ENCODE measurements around the gene P2RY1.
"Not testable (repeated sequence)": the region's sequence is repeated elsewhere in the genome, so short reads cannot be mapped to it uniquely, and the experiment has no call there.

The P2RY1 gene

DNA sequence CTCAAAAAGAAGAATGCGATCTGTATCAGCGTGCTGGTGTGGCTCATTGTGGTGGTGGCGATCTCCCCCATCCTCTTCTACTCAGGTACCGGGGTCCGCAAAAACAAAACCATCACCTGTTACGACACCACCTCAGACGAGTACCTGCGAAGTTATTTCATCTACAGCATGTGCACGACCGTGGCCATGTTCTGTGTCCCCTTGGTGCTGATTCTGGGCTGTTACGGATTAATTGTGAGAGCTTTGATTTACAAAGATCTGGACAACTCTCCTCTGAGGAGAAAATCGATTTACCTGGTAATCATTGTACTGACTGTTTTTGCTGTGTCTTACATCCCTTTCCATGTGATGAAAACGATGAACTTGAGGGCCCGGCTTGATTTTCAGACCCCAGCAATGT lies 1.3 kb downstream of the P2RY1 start:
- FAIRE-seq, result no peak

DNA sequence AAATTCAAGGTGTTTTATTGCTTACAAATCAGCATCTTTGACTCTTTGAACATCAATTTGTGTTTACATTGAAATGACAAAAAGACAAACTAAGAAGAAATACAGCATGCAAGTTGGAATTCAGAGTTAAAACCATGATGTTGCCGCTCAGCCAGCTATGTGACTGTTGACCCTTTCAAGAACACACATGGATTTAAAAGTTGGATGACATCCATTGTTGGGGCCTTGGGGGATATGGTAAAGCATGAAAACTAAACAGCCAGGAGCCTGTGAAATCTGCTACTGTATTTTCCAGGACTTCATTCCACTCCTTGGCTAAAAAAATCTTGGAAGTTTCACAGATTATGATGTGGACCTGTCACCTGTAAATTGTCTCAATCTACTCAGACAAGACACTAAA lies 4.6 kb downstream of the P2RY1 start:
- no peak for DNase-seq (ENCODE audit: low spot score)
- FAIRE-seq, result no peak

More for the DNA sequence above, 1.3 kb downstream of the P2RY1 start:
- DNase-seq (ENCODE audit: low spot score), result no peak

DNA sequence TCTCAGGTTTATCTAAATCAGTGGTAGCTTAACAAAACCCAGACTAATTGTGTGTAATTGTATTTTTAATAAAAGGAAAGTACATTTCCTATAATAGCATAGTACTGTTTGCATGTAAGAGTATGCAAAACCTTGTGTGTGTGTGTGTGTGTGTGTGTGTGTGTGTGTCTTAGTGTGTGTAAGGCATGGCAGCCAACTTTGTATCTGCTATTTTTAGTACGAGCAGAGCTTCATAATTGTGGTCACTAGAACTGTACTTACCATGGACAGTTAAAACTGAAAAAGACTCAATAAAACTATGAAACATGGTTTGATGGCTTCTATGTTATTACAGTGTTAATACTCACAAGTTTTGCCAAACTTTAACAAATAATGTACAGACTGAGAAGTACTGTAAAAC lies 6.2 kb downstream of the P2RY1 start:
- FAIRE-seq (no peak), DNase-seq (ENCODE audit: low spot score) (no peak)

DNA sequence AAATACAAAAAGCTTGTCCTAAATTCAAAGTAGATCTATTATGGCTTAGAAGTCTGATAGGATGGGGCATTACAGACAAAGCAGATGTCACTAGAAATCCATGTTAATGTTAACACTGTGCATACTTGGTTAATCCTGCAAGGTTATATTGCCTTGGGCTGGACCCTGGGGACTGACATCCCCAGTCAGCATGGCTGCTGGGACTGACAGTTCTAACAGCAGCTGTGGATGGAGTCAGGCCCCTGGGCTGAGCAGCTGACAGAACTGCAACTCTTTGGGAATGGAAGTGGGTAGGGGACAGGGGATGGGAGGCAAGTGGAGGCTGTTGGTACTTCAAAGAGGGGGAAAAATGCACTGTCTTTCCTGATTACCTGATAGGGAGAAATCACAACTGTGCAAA lies 7.5 kb downstream of the P2RY1 start:
- FAIRE-seq (no peak), DNase-seq (ENCODE audit: low spot score) (no peak)

DNA sequence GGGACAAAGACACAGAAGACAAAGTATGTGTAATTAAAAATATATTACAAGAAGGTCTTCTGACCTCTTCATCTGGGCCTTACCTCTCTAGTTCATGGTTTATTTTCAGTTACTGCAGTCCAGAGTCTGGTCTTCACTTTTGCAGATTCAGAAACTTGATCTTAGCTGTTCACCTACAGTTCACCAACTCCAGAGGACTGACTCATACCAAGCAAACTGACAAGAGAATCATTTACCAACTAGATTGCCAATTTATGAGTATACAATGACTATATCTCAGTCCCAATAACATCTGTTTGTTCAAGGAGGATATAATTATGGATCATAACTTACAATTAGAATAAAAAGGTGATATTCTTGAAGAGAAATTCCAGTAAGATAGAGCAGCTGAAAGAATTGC lies 9.0 kb downstream of the P2RY1 start:
- FAIRE-seq, result no peak
- DNase-seq (ENCODE audit: low spot score), result no peak

DNA sequence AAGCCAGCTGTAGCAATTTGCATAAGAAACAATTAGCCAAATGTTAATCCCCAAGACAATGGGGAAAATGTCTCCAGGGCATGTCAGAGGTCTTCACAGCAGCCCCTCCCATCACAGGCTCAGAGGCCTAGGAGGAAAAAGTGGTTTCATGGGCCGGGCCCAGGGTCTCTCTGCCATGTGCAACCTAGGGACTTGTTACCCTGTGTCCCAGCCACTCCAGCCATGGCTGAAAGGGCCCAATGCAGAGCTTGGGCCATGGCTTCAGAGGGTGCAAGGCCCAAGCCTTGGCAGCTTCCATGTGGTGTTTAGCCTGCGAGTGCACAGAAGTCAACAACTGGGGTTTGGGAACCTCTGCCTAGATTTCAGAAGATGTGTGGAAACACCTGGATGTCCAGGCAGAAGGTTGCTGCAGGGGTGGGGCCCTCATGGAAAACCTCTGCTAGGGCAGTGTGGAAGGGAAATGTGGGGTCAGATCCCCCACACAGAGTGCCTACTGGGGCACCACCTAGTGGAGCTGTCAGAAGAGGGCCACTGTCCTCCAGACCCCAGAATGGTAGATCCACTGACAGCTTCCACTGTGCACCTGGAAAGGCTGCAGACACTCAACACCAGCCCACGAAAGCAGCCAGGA lies 11.8 kb downstream of the P2RY1 start:
- not testable (repeated sequence) for DNase-seq (ENCODE audit: low spot score); FAIRE-seq

DNA sequence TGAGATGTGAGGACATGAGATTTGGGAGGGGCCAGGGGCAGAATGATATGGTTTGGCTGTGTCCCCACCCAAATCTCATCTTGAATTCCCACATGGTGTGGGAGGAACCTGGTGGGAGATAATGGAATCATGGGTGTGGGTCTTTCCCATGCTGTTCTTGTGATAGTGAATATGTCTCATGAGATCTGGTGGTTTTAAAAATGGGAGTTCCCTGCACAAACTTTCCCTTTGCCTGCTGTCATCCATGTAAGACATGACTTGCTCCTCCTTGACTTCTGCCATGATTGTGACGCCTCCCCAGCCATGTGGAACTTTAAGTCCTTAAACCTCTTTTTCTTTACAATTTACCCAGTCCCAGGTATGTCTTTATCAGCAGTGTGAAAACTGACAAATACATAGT lies 12.7 kb downstream of the P2RY1 start:
- not testable (repeated sequence) for DNase-seq (ENCODE audit: low spot score); FAIRE-seq

DNA sequence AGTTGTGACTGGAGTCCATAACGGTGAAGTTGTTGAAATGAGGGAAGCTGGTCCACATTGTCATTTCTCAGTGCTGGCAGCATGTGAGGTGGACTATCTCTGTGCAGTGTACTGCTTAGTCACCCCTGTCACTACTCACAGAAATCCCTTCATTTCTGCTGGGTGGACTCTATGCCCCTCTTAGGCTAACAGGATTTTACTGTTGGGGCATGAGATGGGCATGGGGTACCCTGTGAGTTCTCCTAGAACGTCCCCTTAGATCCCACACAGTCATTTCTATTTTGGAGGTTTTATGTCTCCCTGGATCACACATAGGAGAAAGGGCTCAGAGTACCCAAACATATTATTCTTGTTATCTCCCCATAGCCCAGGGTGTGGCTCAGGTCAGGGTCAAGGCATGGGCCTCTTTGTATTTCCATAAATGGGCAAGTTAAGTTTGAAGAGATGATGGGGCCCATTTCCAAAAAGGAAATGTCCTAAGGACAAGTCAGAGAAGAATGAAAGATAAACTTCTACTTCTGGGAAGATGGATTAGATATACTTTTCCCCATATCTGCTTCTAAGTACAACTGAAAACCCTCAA lies 15.2 kb downstream of the P2RY1 start:
- no peak for FAIRE-seq
- no peak for DNase-seq (ENCODE audit: low spot score)

DNA sequence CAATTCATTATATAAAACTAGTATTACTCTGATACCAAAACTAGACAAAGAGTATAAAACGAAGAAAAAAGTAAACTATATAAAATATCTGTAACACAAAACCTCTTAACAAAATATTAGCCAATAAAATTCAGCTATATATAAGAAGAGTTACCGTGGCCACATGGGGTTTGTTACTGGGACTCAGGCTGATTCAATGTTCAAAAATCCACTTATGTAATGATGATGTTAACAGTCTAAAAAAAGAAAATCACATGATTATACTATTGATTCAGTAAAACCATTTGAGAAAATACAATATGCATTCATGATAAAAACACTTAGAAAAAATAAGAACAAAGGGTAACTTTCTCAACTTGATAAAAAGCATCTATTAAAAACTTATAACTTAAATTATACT lies 18.3 kb downstream of the P2RY1 start:
- DNase-seq (ENCODE audit: low spot score), result no peak
- FAIRE-seq, result no peak

DNA sequence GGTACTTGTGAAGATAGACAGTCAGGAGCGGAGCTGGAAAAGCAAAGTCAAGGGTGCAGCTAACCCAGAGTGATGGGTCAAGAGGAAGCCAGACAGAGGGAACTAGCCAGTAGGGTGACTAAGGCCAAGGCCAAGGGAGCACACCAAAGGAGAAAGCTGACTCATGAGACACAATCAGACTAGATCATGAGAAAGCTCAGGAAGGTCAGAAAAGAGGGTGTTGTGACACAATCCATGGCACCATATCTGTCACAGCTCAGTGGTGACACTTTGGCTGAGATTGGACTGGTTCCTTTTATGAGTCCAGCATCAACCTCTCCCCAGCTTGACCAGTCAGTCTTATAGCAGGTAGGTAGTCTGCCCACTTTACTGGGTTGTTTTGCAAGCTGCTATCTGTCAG lies 22.2 kb downstream of the P2RY1 start:
- no peak for DNase-seq (ENCODE audit: low spot score)
- no peak for FAIRE-seq

DNA sequence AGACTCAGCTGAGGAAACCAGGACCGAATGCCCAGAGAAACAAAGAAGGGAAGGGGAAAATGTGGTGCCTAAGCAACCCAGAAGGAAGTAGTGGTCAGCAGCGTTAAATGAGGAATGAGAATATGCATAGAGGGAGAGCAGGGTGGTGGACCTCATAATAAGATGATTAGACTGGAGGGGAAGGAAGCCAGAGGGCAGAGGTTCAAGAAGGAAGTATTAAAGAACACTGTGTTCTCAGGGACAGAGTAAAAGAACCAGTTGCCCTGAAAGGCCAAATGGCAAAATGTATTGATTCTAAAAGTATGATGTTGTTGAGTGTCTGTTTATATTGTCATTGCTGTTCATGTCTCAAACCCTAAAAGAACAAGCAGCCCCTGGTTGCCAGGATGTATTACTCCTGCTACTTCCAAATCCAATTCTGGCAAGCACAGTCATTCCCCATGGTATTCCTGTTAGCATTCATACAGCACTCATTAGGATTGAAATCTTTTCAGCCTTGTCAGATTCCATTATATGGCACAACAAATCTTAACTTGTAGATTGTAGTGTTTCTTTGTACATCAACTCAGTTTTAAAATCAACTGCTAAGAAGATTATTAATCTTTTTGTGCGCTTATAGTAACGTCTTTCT lies 23.4 kb downstream of the P2RY1 start:
- FAIRE-seq (no peak), DNase-seq (ENCODE audit: low spot score) (no peak)

DNA sequence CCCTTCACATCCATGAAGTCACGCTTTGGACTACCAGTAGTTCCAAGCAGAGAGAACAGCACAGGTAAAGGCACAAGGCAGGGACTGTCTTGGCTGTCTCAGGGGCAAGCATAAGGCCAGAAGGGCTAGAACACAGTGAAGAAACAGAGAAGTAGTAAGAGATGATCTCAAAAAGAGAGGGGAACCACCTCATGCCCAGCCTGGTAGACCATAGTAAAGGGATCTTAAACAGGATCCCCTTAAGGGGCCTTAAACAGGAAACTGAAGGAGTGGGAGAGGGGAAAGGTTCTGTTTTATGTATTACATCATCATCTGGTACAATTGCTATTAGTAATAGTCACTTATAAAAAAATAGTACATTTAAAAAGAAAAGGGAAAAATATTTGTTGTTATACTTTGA lies 25.8 kb downstream of the P2RY1 start:
- FAIRE-seq, result no peak
- DNase-seq (ENCODE audit: low spot score), result no peak

DNA sequence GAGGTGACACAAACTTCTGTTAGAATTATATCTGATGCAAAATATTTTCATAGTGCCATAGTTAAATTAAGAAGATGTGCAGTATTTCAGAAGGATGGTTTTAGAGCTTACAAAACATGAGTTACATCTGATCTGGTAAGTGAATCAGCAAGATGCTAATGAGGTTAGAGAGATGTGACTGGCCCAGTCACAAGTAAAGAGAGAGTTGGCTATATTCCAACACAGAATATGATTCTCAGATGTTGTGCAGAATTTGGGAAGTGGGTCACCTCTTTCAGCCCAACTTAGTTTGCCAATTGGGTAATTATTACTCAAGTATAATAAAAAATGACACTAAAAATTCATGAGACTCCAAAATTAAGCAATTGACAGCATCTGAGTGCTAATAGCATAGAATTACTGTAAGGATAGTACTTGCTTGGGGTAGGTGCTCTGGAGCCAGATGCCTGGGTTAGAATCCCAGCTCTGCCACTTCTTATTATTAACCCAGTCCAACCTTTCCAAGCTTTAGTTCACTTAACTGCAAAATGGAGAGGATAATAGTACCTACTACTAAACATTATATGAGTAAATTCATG lies 30.8 kb downstream of the P2RY1 start:
- FAIRE-seq, result no peak
- no peak for DNase-seq (ENCODE audit: low spot score)

DNA sequence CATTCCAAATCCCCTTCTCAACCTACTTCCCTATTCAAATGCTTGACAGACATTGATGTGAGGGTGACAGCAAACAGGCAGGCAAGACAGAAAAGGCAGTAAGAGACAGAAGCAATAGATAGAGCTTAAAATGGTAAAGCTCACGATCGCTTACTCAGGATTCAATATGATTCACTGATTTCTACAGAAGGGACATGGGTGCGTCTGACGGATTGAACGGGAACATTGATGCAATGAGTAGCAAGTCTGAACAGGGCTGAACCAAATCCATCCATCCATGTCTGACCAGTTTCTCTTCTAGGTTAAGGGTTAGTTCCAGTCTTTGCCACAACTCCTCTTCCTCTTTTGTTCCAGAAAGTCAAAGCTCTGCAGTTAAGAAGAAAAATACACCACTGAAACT lies 35.1 kb downstream of the P2RY1 start:
- FAIRE-seq (no peak), DNase-seq (ENCODE audit: low spot score) (no peak)

DNA sequence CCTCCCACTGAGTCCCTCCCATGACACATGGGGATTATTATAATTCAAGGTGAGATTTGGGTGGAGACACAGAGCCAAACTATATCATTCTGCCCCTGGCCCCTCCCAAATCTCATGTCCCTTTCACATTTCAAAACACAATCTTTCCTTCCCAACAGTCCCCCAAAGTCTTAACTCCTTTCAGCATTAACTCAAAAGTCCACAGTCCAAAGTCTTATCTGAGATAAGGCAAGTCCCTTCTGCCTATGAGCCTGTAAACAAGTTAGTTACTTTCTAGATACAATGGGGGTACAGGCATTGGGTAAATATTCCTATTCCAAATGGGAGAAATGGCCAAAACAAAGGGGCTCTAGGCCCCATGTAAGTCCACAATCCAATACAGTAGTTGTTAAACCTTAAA lies 38.4 kb downstream of the P2RY1 start:
- not testable (repeated sequence) for DNase-seq (ENCODE audit: low spot score); FAIRE-seq

DNA sequence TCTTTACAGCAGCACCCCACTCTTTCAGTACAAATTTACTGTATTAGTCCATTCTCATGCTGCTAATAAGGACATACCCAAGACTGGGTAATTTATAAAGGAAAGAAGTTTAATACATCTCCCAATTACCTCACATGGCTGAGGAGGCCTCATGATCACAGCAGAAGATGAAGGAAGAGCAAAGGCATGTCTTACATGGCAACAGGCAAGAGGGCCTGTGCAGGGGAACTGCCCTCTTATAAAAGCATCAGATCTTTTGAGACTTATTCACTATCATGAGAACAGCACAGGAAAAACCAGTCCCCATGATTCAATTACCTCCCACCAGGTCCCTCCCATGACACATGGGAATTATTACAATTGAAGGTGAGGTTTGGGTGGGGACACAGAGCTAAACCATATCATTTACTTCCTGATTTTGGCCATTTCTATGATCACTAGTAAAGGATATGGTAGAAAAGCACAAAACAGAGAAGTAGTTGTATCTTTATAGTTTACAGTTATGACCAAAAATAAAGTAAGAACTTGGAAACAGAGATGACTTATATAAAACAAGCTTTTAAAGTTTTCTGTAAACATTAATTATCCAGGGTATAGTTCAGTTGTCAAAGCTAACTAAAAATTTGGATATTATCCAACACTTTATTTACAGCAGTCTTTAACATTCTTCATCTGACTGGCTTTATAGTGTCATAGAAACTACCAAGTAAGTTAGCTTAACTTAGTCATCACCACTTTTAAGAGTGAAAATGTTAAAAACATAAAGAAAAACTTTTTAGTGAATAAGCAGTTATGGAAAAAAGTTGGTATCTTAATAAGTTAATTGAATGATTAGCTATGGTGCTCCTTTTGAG lies 40.2 kb downstream of the P2RY1 start:
- FAIRE-seq, result no peak
- DNase-seq (ENCODE audit: low spot score), result no peak

DNA sequence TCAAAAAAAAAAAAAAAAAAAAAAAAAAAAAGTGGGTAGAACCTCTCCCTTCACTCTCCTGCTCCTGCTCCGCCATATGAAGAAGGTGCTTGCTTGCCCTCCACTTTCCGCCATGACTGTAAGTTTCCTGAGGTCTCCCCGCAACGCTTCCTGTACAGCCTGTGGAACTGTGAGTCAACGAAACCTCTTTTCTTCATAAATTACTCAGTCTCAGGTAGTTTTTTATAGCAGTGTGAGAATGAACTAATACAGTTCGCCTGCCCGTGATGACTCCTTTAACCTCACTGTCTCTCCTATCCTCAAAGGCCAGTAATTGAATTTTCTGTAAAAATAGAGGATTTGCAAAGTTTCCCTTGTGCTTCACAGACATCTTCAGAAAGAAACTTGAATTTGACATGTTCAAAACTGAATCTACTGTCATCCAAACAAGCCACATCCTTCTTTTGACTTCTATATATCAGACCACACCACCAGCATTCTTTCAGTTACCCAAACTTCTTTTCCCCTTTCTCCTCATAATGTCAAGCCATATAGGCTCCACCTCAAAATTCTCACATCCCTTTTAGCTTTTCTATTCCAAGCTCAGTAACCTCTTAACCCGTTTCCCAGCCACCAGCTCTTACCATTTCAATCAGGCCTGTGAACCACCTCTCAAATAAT lies 44.3 kb downstream of the P2RY1 start:
- FAIRE-seq, result no peak
- DNase-seq (ENCODE audit: low spot score), result no peak

DNA sequence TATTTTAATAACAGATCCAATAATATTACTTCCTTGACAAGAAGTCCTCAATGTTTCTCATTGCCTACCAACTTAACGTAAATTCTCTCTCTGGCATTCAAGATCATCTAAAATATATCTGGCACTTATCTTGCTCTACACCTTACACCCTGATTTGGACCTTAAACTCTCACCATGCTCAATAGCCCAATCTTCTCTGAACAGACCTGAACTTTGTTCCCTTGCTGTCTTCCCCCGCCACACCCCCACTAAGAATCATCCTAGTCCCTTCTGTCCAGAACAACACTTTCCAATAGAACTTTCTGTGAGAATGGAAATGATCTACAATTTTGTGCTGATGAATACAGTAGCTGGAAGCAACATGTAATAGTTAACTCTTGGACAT lies 44.9 kb downstream of the P2RY1 start:
- FAIRE-seq (no peak), DNase-seq (ENCODE audit: low spot score) (no peak)

DNA sequence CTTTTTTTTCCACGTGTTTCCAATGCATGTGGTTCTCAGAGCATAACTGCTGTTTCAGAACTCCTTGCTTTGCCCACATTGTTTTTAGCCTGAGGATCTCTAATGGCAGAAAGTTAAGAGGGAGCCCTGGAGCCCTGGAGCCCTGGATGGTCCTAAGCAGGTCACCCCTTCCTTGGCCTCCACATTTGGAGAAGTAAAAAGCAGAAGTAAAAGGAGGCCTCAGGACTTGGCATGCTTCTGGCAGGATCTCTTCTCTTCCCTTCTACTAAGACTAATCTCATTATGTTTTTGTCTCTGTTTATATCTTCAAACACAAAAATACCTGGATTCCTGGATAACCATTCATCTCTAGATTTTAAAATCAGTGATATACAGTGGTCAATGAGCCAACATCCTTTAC lies 50.1 kb downstream of the P2RY1 start:
- FAIRE-seq (no peak), DNase-seq (ENCODE audit: low spot score) (no peak)

All from RCC 7860 (cell line).